Heart left ventricle (tissue), 13 donors: ENCODE data around the gene SREBF2.

Experiments used
- CTCF ChIP-seq, 12 donors: fragments of 200-600 bp; sonication (generic) in 4 of 12; IDR thresholded peaks; one replicate each; pipeline versions ENCODE4 v1.5.0 to v1.8.0; 2018 to 2022; ENCODE audit warnings: antibody characterized with exemption in 12 of 12, mild to moderate bottlenecking in 5 of 12
- POLR2A ChIP-seq, 2 donors: fragments of 450-650 bp; IDR thresholded peaks; one replicate each; pipeline ENCODE4 v1.6.1; 2017; ENCODE audit warnings: antibody characterized with exemption in 2 of 2, mild to moderate bottlenecking in 2 of 2, moderate library complexity in 2 of 2
- donor health status: ischemic (EF 13 %, LVEDD 7.1; RV severe dilation, severe dysfunction).
- donor health status: DM: no; HTN: yes; CAD: no.
- donor health status: DM: no; HTN: no; CAD: no.
- donor health status: ischemic (EF 25% LVEDD 6.9; RV normal size, moderate dysfunction).
- donor health status: ischemic (EF 25% LVEDD 5.7; RV mildly dilated, moderate dysfunction).
- donor health status: ischemic (EF 35%, LVEDD 5.7; RV mildly dilated, moderate dysfunction).
- donor health status: nonischemic (EF 11% LVEDD 7.7; RV severe dilation, severe dysfunction).
- donor health status: DM: yes; HTN: yes; CAD: no.
- donor health status: PGD.
- donor health status: ischemic (EF 29% LVEDD 5.4; RV normal size, mild dysfunction).
- donor health status: nonischemic (EF 23%, LVEDD 6.1; RV moderate dilation, normal function).

- TF ChIP-seq CTCF (IDR thresholded peaks at IDR 0.05) (no peak), POLR2A (IDR thresholded peaks at IDR 0.05) (no peak)
Measured at GRCh38 chr22:41885516-41885915, 52.6 kb downstream of the SREBF2 start.
